GM12891 (cell line): Measurements from ENCODE around the gene MAGEE2. TPM values are rescaled to one million over a fixed set of nuclear protein-coding genes. Genes with fewer than 3 reads are reported as not detected.
"Not testable (repeated sequence)": the region's sequence is repeated elsewhere in the genome, so short reads cannot be mapped to it uniquely, and the experiment has no call there.

Experiments used
- DNase-seq: peaks from one replicate; pipeline ENCODE4 v3.0.0; 2011; ENCODE audit warnings: low spot score; ENCODE audit not compliant: insufficient read length
- FAIRE-seq: peaks from 2 replicates; lab custom pipeline; 2011; peaks lifted over from hg19 to GRCh38; lab: Jason Lieb, UNC
- PAX5 ChIP-seq: IDR thresholded peaks from 2 replicates; pipeline ENCODE4 v1.6.1; 2011; ENCODE audit warnings: low read length, moderate library complexity, mild to moderate bottlenecking; ENCODE audit not compliant: insufficient read depth, severe bottlenecking
- POLR2A ChIP-seq: IDR thresholded peaks from 2 replicates; pipeline ENCODE4 v1.6.1; 2011; ENCODE audit warnings: low read depth, low read length, control low read depth
- POLR2AphosphoS5 ChIP-seq: IDR thresholded peaks from 2 replicates; pipeline ENCODE4 v1.6.1; 2011; ENCODE audit warnings: low read depth, low read length, control low read depth
- POU2F2 ChIP-seq: IDR thresholded peaks from 2 replicates; pipeline ENCODE4 v1.6.1; 2011; ENCODE audit warnings: low read depth, mild to moderate bottlenecking, control low read depth, low read length, moderate library complexity
- SPI1 ChIP-seq: IDR thresholded peaks from 2 replicates; pipeline ENCODE4 v1.6.1; 2011; ENCODE audit warnings: low read depth, low read length, control low read depth
- TAF1 ChIP-seq: IDR thresholded peaks from 2 replicates; pipeline ENCODE4 v1.6.1; 2011; ENCODE audit warnings: low read depth, low read length, control low read depth
- polyA plus RNA-seq: library from polyadenylated mRNA; unstranded; fragments of >200 nt; gene quantifications from one replicate; pipeline ENCODE4 v1.2.1, GENCODE V29; 2012; ENCODE audit warnings: low read depth, missing spikeins, inconsistent platforms; ENCODE audit not compliant: missing spikeins

The MAGEE2 gene
- not detected for polyA plus RNA-seq

- DNase-seq = no peak
- TF ChIP-seq POLR2A (no peak), TAF1 (no peak), POU2F2 (no peak), POLR2AphosphoS5 (no peak), PAX5 (no peak), SPI1 (no peak)
- no peak for FAIRE-seq
Measured at GRCh38 chrX:75784680-75785491, at the start of gene MAGEE2. Gene MAGEE2 (minus strand): TSS chrX:75785254. CDS start chrX:75785051, 203 bp downstream.

- DNase-seq (no peak), FAIRE-seq (no peak)
- TF ChIP-seq POLR2A = no peak
- no peak for TF ChIP-seq SPI1
- TF ChIP-seq PAX5 = no peak
- no peak for TF ChIP-seq POLR2AphosphoS5
- no peak for TF ChIP-seq TAF1
- TF ChIP-seq POU2F2 = no peak
Measured at GRCh38 chrX:75786290-75786689, 1.2 kb upstream of the MAGEE2 start.

GRCh38 chrX:75781611-75782010 is 3.4 kb downstream of the MAGEE2 start:
- FAIRE-seq = no peak
- TF ChIP-seq TAF1 (no peak), POU2F2 (no peak), PAX5 (no peak), POLR2A (no peak), SPI1 (no peak), POLR2AphosphoS5 (no peak)
- DNase-seq = no peak

GRCh38 chrX:75768063-75768462 is 17.0 kb downstream of the MAGEE2 start:
- not testable (repeated sequence) for FAIRE-seq, DNase-seq

GRCh38 chrX:75748431-75748830 is 36.6 kb downstream of the MAGEE2 start:
- FAIRE-seq = no peak

GRCh38 chrX:75746891-75747639 is 38.0 kb downstream of the MAGEE2 start:
- TF ChIP-seq TAF1 = no peak
- TF ChIP-seq POU2F2 = no peak
- TF ChIP-seq POLR2AphosphoS5 = no peak
- TF ChIP-seq PAX5 = no peak
- no peak for TF ChIP-seq POLR2A
- TF ChIP-seq SPI1 = no peak
- FAIRE-seq (no peak), DNase-seq (no peak)

More at GRCh38 chrX:75748431-75748830, 36.6 kb downstream of the MAGEE2 start:
- TF ChIP-seq PAX5 = no peak
- TF ChIP-seq POLR2A = no peak
- no peak for TF ChIP-seq POLR2AphosphoS5
- TF ChIP-seq SPI1 = no peak
- TF ChIP-seq TAF1 = no peak
- no peak for TF ChIP-seq POU2F2
- no peak for DNase-seq
